Uterus (tissue), 2 donors: Measurements from ENCODE around the gene ZHX3.
"Not testable (repeated sequence)": the region's sequence is repeated elsewhere in the genome, so short reads cannot be mapped to it uniquely, and the experiment has no call there.

Experiments
- POLR2A ChIP-seq, 2 donors: fragments of 450-650 bp; IDR thresholded peaks; one replicate each; pipeline ENCODE4 v1.6.1; 2016; ENCODE audit warnings: antibody characterized with exemption in 2 of 2, mild to moderate bottlenecking in 1 of 2, moderate library complexity in 1 of 2
- TF ChIP-seq, protein P1 (sequence below), 4 experiments: fragments of 200-600 bp in 2 of 4; fragments of 450-650 bp in 2 of 4; sonication (generic) in 2 of 4; IDR thresholded peaks; one replicate each; pipeline ENCODE4 v1.5.1; 2016 to 2019; ENCODE audit warnings: antibody characterized with exemption in 4 of 4, mild to moderate bottlenecking in 2 of 4, moderate library complexity in 1 of 4

DNA sequence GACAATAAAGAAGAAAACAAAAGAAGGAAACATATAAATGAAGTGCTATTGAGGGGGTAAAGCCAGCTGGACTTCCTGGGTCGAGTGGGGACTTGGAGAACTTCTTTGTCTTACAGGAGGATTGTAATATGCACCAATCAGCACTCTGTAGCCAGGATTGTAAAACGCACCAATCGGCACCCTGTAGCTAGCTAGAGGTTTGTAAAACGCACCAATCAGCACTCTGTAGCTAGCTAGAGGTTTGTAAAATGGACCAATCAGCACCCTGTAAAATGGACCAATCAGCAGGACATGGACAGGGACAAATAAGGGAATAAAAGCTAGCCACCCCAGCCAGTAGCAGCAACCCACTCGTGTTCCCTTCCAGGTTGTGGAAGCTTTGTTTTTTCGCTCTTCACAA is 5.5 kb downstream of the ZHX3 start:
- TF ChIP-seq, protein P1, sequence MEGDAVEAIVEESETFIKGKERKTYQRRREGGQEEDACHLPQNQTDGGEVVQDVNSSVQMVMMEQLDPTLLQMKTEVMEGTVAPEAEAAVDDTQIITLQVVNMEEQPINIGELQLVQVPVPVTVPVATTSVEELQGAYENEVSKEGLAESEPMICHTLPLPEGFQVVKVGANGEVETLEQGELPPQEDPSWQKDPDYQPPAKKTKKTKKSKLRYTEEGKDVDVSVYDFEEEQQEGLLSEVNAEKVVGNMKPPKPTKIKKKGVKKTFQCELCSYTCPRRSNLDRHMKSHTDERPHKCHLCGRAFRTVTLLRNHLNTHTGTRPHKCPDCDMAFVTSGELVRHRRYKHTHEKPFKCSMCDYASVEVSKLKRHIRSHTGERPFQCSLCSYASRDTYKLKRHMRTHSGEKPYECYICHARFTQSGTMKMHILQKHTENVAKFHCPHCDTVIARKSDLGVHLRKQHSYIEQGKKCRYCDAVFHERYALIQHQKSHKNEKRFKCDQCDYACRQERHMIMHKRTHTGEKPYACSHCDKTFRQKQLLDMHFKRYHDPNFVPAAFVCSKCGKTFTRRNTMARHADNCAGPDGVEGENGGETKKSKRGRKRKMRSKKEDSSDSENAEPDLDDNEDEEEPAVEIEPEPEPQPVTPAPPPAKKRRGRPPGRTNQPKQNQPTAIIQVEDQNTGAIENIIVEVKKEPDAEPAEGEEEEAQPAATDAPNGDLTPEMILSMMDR (IDR thresholded peaks at IDR 0.05), result not testable (repeated sequence)
- not testable (repeated sequence) for TF ChIP-seq POLR2A (IDR thresholded peaks at IDR 0.05)
